Left ventricle myocardium inferior (tissue), 1 donor: ENCODE measurements around the gene CCNQ. TPM values are rescaled to one million over a fixed set of nuclear protein-coding genes. Genes with fewer than 3 reads are reported as not detected.

ENCODE experiments used
- DNase-seq: peaks from one replicate; pipeline ENCODE4 v3.0.0-alpha.2; 2020
- H3K27ac ChIP-seq: fragments of 200-600 bp; replicated peaks from 2 replicates; pipeline ENCODE4 v1.8.0; 2021
- H3K27me3 ChIP-seq: fragments of 200-600 bp; 2 replicates; pipeline ENCODE4 v1.8.0; 2021; ENCODE audit warnings: low read depth
- H3K36me3 ChIP-seq: fragments of 200-600 bp; 2 replicates; pipeline ENCODE4 v1.8.0; 2021
- H3K4me1 ChIP-seq: fragments of 200-600 bp; 2 replicates; pipeline ENCODE4 v1.8.0; 2021
- H3K4me3 ChIP-seq: fragments of 200-600 bp; 2 replicates; pipeline ENCODE4 v1.8.0; 2021; ENCODE audit warnings: mild to moderate bottlenecking, moderate library complexity
- H3K9me3 ChIP-seq: fragments of 200-600 bp; replicated peaks from 2 replicates; pipeline ENCODE4 v1.8.0; 2021
- CTCF ChIP-seq: fragments of 200-600 bp; IDR thresholded peaks from 2 replicates; pipeline ENCODE4 v1.8.0; 2021; ENCODE audit warnings: antibody characterized with exemption, mild to moderate bottlenecking, borderline replicate concordance
- intact Hi-C: fragments of 100-400 bp; cut with micrococcal nuclease; formaldehyde crosslinking; loops from one replicate; pipeline ENCODE4 v1.11.0; 2022
- total RNA-seq: library from RNA; stranded (reverse); fragmentation: NEBNext Ultra II Directional; extraction: Animal tissue kit (Norgen Biotek cat#: 25700); gene quantifications from one replicate; pipeline ENCODE4 v1.2.1, GENCODE V29; 2021
- donor health status: DM: no; HTN: yes; CAD: no; lungs with severe emphysema.

Gene CCNQ
- total RNA-seq, 1 donor from 2014 or later = 39.3 TPM

GRCh38 chrX:153600921-153601320 is 2.0 kb upstream of the CCNQ start:
- Histone ChIP-seq H3K27me3 (no peaks in the 10 kb centered on the region), H3K4me3 (no peak overlapping the region), H3K9me3 (no peaks in the 10 kb centered on the region), H3K36me3 (no peaks in the 10 kb centered on the region), H3K27ac (no peak overlapping the region), H3K4me1 (peaks cover 31% of the 10 kb centered on the region)
- TF ChIP-seq CTCF = no peak
- intact Hi-C loops = no loop called here
- DNase-seq = no peak

- no peaks in the 10 kb centered on the region for H3K27me3 ChIP-seq
- no peaks in the 10 kb centered on the region for H3K9me3 ChIP-seq
- no peak for TF ChIP-seq CTCF
- intact Hi-C loops = no loop called here
- no peak for DNase-seq
- peaks cover 31% of the 10 kb centered on the region for H3K4me1 ChIP-seq
- no peaks in the 10 kb centered on the region for H3K36me3 ChIP-seq
- H3K4me3 ChIP-seq = peak overlapping the region; percentile 74
- H3K27ac ChIP-seq = peak overlapping the region; percentile 83
These were observed 1.1 kb upstream of the CCNQ start for GRCh38 chrX:153600032-153600373.

GRCh38 chrX:153599192-153600031 is 473 bp upstream of the CCNQ start:
- intact Hi-C loops = no loop called here

GRCh38 chrX:153596981-153597750 is 1.8 kb downstream of the CCNQ start:
- H3K4me3 ChIP-seq = peak overlapping the region; percentile 82
- peak overlapping the region; percentile 90 for H3K27ac ChIP-seq
- no peaks in the 10 kb centered on the region for H3K27me3 ChIP-seq
- DNase-seq = no peak
- intact Hi-C loops = no loop called here
- TF ChIP-seq CTCF = no peak
- peaks cover 49% of the 10 kb centered on the region for H3K4me1 ChIP-seq
- H3K9me3 ChIP-seq = no peaks in the 10 kb centered on the region
- peaks cover 5% of the 10 kb centered on the region for H3K36me3 ChIP-seq

More at GRCh38 chrX:153599192-153600031, 473 bp upstream of the CCNQ start:
- TF ChIP-seq CTCF = no peak
- H3K4me1 ChIP-seq = peaks cover 36% of the 10 kb centered on the region
- peak; percentile 88 for DNase-seq
- H3K27ac ChIP-seq = peak overlapping the region; percentile 83
- no peaks in the 10 kb centered on the region for H3K27me3 ChIP-seq
- H3K4me3 ChIP-seq = peak overlapping the region; percentile 82
- H3K9me3 ChIP-seq = no peaks in the 10 kb centered on the region
- no peaks in the 10 kb centered on the region for H3K36me3 ChIP-seq

DNA sequence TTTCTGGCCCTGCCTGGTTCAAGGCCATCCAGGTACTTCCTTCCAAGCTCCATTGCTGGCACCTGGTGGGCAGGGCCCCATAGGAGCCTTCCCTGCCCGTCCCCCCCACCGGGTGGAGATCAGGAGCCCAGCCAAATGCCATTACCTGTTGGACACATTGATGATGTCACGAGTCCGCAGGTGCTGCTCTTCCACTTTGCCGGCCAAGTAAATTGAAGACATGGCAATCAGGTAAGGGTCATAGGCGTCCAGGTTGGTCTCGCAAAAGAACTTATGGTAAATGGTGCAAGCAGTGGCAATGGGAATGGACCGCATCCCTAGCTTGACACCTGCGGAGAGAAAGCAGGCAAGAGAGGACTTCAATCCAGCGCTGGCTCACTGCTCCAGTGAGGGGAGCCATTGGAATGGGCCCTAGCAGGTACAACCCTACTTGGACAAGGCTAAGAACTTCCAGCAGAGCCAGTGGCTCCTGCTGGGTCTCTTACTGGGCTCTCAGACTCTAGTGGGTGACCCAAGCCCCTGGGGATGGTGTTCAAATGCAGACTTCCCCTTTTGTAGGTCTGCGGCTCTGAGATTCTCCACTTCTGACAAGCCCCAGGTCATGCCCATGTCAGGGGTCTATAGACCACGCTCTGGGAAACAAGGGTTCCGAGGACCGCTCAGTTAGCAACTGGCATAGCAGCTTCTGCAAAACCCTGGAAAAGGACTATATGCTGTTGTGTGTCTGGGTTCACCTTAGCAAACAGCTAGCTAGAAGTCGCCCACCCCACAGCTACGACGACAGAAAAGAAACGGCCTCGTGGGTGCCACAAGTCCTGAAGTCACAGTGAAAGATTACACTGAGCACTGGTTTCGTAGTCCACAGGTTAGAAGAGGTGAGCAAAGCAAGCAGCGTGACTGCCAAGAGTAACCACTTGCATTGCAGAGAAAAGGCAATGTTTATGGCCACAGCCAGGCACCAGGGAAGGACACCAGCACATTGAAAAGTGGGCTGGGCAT is 2.8 kb downstream of the CCNQ start:
- Histone ChIP-seq H3K27ac (peak overlapping the region; percentile 6), H3K36me3 (peaks cover 5% of the 10 kb centered on the region), H3K27me3 (no peaks in the 10 kb centered on the region), H3K9me3 (no peaks in the 10 kb centered on the region), H3K4me1 (peaks cover 52% of the 10 kb centered on the region), H3K4me3 (no peak overlapping the region)
- DNase-seq = no peak
- no peak for TF ChIP-seq CTCF
- intact Hi-C loops = no loop called here
